ENCODE measurements around the gene SLC46A2.

Gene SLC46A2

DNA sequence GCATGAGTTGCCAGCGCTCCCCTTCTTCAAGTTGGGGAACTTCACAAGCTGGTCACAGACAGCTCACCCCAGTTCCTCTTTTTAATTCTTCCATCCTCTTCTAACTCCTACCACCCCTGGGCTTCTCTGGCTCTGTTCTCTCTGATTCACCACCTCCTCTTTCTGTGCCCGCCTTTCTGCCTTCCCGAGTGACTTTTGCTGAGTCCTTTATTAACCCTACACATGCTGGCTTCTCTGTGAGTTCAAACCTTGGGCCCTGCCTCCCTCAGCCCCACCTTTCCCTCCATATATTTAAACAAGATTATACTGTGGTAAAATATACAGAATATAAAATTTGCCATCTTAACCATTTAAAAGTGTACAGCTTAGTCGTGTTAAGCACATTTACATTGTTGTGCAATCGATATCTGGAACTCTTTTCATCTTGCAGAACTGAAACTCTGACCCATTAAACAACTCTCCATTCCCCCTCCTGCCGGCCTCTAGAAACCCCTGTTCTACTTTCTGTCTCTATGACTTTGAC lies 32.0 kb downstream of the SLC46A2 start:
- no peak for DNase-seq (ENCODE audit: low spot score)

DNA sequence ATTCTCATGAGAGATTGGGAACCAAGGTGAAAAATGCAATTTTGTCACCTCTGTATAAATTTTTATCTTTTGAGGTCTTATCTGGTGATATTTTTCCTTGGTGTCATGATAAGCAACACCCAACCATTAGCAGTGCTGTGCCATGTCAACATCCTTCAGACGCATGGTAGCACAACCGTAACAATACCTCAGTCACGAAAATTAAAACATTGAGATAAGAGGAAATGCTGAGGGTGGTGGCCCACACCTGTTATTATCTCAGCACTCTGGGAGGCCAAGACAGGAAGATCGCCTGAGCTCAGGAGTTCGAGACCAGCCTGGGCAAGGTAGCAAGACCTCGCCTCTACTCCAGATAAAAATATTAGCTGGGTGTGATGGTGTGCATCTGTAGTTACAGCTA lies 32.7 kb downstream of the SLC46A2 start:
- no peak for DNase-seq (ENCODE audit: low spot score)

DNA sequence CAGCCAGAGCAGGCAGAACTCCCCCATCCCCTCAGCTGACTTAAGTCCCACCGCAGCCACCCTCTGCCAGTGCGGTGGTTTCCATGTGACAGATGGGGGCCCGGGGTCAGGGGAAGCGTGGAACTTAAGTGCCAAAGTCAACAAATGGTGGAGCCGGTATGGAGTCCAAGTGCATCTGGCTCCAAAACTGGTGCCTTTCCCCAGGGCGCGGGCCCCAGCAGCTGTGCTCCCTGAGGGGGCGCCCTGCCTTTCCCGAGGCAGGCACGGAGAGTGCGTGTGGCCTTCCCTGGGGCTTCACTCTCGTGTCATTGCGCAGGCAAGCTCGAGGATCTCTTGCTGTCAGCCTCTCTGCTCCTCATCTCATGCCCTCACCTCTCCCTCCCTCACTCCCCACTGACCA lies 33.8 kb downstream of the SLC46A2 start:
- no peak for DNase-seq (ENCODE audit: low spot score)

DNA sequence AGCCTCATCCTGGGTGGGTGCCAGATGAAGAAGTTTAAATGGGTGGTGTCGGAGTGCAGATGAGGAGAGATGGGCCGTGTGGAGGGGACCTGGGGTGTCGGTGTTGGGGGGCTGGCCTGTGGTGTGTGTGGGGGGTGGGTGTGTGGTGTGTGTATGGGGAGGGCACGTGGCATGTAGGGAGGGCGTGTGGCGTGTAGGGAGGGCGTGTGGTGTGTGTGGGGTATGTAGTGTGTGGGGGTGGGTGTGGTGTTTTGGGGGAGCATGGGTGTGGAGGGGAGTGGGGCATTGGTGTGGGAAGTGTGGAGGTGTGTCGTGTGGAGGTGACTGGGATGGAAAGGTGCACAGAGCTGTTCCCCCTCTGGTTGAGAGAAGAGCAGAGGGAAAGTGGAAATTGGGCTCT lies 34.5 kb downstream of the SLC46A2 start:
- no peak for DNase-seq (ENCODE audit: low spot score)

DNA sequence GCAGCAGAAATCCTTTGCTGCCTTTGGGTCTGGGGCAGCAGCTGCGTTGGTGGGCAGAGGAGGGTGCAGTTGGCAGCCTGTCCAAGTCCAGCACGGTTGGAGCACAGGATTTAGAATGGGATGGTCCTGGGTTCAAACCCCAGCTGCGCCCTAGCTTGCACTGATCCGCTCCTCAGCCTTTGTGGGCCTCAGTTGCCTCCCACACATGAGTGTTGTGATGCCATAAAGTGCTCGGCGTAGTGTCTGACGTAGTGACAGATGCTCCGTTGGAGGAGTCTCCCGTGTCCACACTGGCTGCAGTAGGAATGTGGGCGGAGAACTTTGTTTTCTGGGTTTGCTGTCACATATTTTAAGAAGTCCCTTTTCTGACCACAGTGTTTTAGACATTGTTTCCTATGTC lies 36.0 kb downstream of the SLC46A2 start:
- no peak for DNase-seq (ENCODE audit: low spot score)

DNA sequence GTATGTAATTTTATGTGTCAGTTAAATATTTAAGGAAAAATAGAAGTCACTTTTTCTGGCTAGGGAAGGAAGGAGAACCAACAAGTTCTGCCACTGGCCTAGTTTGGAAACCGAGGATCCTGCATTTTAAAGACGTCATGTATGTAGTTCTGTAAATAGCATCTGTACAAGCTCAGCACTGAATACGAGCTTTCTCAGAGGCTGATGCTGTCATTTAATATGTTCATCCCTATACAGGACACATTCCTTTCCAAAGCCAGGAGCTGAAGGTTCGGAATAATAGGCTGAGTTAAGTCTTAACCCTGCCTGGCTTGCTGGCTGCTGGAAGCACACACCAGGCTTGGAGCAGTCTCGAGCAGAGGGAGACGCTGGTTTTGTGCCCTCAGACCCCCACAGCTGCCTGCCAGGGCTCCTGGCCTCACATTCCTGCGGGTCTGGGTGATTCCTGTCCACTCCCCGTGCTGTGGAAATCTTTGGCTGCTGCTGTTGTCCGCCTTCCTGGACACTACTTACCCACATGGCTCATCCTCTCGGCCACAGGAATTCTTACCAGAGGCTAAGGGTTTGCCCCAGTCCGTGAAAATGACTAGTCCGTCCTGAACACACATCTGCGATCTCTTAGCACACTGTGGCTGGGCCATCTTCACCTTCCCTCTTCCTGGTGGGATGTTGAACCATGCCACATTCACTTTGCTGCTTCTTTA lies 36.6 kb downstream of the SLC46A2 start:
- DNase-seq (ENCODE audit: low spot score) = no peak

DNA sequence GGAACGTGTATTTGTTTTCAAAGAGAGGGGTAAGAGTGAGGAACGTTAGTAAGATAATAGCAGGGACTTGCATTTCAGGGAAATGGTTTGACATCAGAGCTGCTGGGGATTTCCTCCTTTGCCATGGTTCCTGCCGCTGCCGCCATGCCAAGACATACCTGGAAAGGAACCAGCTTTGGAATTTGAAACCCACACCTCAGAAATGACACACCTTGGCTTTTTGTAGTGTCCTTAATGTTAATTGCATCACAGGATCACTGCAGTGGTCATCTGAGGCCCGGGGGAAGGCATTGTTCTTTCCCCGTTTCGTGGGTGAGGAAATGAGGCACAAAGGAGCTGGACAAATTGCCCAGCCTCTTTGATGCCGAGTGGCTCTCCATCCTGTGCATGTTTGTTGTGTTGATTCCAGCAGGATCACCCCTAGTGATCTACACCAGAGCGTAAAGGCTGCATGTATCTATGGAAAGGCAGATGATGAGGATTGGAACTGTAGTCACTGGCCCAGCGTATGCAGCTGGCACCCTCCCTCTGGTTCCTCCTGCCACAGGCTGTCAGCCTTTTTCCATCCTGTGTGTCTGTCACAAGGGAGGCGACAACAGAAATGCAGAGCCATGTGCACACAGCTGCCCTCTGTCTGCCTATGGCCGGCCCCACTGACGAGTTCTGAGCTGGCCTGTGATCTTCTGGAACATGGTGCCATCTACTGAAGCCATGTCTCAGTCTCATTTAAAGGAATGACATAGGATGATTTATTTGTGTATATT lies 37.8 kb downstream of the SLC46A2 start:
- no peak for DNase-seq (ENCODE audit: low spot score)

DNA sequence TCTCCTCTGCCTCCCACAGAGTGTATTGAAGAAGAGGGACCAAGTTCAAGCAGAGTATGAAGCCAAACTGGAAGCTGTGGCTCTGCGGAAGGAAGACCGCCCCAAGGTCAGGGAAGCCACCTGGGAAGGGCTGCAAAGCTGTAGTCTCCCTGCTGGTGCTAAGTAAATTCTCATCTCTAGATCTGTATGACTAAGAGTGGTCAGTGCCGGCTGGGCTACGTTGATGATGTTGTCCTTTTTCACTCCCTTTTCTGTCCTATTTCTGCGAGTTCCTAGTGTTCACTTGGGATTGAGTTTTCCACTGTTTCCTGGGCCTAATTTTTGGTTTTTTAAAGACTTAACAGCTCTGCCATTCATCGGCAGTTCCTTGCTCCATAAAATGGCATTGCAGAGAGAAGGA lies 39.8 kb downstream of the SLC46A2 start:
- DNase-seq (ENCODE audit: low spot score) = no peak

DNA sequence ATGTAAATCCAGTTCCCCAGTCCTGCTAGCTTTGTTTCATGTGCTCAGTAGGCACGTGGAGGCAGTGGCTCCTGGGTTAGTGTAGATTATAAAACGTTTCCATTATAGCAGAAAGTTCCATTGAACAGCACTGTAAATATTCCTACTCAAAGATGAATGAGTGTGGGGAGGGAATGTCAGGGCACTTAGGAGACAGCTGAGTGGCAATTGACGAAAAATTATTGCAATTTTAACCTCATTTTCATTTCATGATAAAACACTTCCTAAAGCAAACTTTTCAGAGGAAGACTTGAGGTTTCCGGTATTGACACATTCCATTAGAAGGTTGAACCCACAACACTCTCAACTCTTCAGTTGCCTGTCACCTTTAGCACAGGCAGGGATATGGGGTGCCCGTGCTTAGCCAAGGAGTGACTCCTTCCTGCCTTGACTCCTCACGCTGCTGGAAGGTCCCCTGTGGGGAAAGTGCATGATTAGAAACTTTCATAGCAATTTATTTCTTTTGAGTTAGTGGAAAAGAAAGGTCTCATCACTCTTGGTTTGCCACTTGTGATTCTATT lies 41.2 kb downstream of the SLC46A2 start:
- no peak for DNase-seq (ENCODE audit: low spot score)

DNA sequence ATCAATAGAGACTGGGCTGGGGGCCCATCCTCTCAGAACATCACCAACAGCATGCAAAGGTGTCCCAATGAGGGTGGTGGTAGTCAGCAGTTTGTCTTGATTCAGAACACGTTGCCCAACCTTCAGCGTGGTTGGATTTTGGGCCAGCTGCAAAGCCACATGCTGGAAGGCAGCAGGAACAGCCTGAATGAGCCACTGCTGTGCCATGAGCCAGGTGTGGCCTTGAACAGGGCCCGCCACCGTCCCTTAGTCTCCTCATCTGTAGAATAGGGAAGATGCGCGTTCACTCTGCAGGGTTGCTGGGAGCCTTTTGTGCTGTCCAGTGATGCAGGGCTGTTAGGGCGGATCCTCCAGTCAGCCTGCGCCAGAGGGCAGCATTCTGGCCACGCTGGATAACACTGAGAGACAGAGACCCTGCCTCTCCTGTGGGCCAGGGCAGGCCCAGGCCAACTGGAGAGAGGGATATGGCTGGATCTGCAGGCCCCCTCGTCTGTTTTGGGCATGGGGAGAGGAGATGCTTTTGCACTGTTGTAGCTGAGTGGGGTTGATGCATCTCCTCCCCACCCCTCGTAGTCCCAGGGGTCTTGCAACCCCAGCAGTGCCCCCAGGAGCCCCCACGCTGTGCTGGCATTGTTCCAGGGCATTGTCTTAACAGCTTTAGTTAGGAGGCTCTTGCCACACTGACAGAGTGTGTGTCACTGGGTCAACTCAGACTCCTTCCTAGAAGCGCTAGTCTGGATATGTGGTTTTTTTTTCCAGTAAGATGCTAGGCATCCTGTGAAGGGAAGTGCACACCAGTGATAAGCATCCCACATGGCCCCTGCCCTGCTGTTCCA lies 42.1 kb downstream of the SLC46A2 start:
- no peak for DNase-seq (ENCODE audit: low spot score)

DNA sequence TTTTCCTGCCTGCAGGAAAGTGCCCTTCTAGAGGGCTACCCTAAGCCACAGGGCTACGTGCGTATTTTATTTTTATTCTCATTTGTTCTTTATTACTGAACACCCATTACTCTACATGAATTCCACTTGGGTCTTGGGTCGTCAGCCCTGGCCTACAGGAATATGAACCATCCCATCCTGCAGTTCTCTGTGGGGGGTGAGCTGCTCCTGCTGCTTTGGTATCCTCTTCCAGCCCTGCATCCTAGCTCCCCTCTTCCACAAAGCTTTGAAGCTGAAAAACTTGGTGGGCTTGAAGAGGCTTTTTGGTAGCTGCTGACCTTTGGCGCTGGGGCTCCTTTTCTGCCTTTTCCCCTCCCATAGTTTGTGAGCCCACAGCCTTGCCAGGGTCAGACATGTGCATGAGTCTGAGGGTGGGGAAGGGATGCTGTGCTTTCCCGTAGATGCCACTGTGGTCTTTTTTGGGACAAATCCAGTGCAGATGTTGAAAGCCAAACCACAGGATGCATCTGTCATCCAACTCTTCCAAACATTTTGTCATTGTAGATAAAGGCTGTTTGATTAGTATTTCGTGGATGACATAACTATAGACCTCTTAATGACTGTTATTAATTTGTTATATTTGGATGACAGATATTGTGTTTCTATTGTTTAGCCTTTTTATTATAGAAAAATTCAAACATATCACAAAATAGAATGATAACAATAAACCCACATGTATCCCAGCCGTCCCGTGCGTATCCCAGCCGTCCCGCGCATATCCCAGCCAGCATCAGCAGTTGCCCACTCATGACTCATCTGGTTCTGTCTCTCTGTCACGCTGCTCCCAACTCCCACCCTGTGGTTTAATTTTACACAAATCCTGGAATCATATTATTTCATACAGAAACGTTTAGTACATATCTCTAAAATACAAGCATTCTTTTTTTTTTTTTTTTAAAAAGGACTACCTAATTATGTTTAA lies 43.9 kb downstream of the SLC46A2 start:
- DNase-seq (ENCODE audit: low spot score) = no peak

DNA sequence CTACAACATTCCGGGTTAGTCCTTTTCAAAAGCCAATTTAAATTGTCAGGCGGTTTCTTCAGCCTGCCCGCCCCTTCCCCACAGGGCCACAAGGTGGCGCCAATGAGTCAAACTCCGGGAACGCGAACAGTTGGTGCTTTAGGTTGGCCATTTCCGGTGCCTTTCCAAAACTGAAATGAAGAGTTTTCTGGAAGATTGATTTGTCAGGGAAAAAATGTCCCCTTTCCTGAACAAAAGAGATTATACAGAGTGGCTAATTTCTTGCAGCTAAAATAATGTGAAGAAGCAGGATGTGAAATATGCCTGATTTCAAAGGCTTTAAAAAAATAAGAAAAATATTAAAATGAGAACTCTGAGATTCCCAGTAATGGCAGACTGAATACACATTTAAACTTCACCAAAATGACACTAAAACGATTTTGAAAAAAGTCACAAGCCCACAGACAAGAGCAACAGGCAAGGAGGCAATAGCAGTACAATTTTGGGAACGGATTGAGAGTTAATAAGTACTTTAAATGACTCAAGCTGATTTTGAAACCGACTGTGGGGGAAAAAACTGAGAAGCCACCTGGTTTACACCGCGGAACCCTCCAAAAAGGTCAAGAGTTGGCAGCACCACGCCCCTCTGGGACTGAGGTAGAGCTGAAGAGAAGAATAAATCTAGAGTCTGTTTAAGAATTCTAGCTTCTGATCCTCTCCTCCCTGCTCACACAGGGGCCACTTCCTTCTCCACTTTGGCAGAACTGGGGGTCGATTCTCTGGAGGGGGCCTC lies 45.7 kb downstream of the SLC46A2 start:
- DNase-seq (ENCODE audit: low spot score) = peak; percentile 79

DNA sequence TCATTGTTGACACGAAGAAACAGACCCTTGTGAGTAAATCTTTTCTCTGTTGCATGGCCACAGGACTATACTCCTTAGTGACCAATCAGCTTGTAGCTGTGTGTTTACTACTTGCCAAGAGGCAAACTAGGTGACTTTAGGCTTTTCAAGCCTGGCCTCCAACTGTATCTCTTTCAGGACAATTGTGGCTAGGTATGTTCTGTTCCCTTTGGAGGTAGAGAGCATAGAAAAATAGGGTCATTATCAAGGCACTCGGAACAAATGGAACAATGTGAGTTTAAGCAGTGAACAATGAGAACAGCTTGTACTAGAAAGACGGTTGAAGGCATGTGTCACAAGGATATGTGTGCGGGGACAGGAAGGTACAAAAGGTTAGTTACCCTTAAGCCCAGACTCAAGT lies 48.1 kb downstream of the SLC46A2 start:
- no peak for DNase-seq (ENCODE audit: low spot score)

DNA sequence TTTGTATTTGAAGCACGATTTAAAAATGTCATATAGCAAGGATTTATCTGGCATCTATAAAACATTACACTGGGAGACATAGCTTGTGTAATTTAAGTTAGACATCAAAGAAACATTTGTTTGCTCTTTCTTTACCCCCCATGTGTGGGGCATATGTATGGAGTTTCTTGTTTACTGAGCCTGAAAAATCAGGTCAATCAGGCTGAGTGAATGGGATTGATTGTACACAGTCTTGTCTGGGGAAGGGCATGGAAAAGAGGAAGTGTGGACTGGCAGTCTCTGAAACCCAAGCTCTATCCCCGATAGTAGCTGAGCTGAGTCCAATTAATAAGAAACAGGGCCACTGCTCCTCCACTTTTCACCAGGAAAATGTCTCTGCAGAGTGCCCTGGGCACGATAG lies 49.4 kb downstream of the SLC46A2 start:
- DNase-seq (ENCODE audit: low spot score) = no peak

DNA sequence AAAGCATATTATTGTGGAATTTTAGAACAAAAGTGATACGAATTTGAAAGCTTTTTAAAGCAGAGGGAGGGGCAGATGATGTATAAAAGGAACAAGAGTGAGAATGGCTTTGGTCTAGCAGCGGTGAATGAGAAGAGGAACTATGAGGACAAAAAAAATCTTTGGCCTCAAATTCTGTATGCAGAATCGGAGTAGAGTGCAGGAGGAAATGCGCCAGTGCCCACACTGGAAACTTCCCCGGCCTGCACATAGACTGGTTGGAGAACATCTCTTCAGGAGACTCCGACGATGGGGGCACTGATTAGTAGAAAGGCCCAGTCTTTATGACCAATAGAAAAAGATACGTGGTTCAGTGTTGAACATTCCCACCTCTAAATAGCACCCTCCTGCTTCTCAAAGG lies 51.3 kb downstream of the SLC46A2 start:
- no peak for DNase-seq (ENCODE audit: low spot score)

DNA sequence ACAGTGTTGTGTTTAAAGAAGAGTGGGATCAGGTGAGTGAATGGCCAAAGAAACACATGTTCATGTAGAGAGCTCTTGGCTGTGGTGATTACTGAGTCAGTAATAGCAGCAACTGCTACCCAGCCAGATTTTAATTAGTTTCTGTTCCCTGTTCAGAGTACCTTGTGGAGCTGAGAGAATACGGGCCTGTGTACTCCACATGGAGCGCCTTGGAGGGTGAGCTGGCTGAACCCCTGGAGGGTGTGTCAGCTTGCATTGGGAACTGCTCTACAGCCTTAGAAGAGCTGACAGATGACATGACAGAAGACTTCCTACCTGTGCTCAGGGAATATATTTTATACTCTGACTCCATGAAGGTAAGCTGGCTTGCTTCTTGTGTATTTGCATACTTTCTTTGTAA lies 52.3 kb downstream of the SLC46A2 start:
- DNase-seq (ENCODE audit: low spot score) = no peak

DNA sequence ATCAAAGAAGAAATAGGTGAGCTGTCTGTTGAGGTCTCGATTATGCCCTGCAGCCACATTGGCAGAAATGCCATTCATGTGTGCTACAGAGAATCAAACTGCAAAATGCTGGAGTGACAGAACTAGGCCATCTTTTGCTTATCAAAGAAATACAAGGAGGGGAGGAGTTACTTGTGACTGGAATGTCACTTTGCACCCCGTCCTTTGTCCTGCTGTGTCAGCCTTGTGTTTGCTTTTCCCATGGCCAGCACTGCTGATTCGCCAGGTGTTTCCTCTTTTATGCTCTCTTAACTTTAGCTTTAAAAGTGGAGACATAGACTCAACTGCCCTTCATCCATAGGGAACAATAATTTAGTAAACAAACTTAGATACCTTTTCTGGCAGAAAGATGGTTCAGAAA lies 54.3 kb downstream of the SLC46A2 start:
- DNase-seq (ENCODE audit: low spot score) = no peak

DNA sequence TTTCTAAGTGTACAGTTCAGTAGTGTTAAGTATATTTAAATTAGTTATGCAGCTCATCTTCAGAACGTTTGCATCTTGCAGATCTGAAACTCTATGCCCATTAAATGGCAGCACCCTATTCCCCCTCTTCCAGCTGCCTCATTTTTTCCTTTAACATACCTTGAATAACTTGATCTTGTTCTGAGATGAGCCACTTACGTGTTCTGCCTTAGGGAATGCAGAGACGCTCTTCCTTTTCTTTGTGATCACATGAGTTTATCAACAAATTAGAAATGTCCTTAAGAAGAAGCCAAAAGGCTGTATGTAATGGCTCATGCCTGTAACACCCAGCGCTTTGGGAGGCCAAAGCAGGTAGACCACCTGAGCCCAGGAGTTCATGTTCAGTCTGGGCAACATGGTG lies 57.6 kb downstream of the SLC46A2 start:
- DNase-seq (ENCODE audit: low spot score) = no peak

DNA sequence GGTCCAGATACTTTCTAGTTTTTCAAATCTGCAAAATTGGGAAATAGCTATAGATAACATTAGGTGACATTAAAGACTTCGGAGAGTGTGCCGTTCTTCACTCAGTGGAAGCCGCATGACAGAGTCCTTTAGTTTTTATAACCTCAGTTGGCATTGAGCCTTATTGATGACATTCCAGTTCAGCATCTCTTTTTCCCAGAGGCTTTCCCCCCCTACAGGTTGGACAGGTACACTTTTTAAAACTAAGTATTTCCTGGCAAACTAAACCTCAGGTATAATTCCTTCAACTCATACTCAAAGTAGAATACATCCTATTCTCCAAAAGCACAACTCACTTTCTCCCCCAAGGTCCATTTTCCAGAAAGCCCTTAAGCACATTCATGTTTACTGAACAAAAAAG lies 58.7 kb downstream of the SLC46A2 start:
- DNase-seq (ENCODE audit: low spot score) = no peak

DNA sequence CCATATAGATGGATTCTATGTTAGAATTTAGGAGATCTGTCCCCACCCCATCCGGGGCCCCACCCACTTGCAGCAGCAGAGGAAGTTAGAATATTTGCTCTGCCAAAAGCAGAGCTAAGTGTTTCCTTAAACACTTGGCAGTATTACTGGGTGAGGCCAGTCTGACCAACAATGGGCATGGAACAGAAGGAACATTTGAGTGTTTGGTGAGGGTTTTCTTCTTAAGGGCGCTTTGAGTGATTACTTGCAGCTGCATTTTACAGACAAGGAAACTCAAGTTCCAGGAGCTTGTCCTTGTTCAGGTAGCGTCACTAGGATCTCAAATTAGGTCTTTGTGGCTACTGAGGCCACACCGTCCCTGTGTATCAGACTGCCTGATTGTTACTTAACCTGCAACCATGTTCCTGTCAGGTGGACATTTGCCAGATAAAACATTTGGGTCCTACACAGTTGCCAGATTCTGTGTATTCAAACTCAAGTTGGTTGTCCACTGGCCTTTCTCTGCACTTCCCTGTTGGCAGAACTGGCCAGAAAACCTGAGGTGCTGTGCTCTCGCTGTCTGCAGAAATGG lies 59.3 kb downstream of the SLC46A2 start:
- no peak for DNase-seq (ENCODE audit: low spot score)

Measured in hepatic stellate cell (primary cell).